Measurements from ENCODE around the gene SYTL2. TPM values are rescaled to one million over a fixed set of nuclear protein-coding genes. Genes with fewer than 3 reads are reported as not detected.
A peak's percentile ranks its signal among the peaks of the same experiment; 100 is the strongest.

SYTL2 gene
- total RNA-seq, 3 donors from 2014 or later (not counting 1 experiment from before 2014, with no cell fraction given) = 116 to 237 (median 143) TPM

- H3K27ac ChIP-seq (ENCODE audit: low read length) = no peak overlapping the region
- H3K4me1 Mint-ChIP-seq = peaks cover 71 to 74% of the 10 kb centered on the region in 2 donors
- peaks cover 22% of the 10 kb centered on the region for H3K4me1 ChIP-seq (ENCODE audit: control insufficient read depth, insufficient read depth, low read length)
- ATAC-seq (no peak), DNase-seq (no peak)
- no peak overlapping the region for H3K4me3 Mint-ChIP-seq
- H3K27me3 Mint-ChIP-seq (ENCODE audit: low read depth in 2 of 2) = no peaks in the 10 kb centered on the region
- H3K36me3 Mint-ChIP-seq = peaks cover 8% of the 10 kb centered on the region
- TF ChIP-seq CTCF (IDR thresholded peaks at IDR 0.05) = no peak
- no peaks in the 10 kb centered on the region for H3K9me3 Mint-ChIP-seq
- H3K4me3 ChIP-seq (ENCODE audit: low read length) = no peak overlapping the region
- H3K9me3 ChIP-seq (ENCODE audit: control insufficient read depth, insufficient read depth, low read length) = no peaks in the 10 kb centered on the region
- intact Hi-C loops (cut with micrococcal nuclease) = no loop called here
- H3K36me3 ChIP-seq (ENCODE audit: control insufficient read depth, insufficient read depth, low read length) = no peaks in the 10 kb centered on the region
- no peaks in the 10 kb centered on the region for H3K27me3 ChIP-seq (ENCODE audit: control insufficient read depth, insufficient read depth, low read length)
- peak overlapping the region; percentile 8 to 33 for H3K27ac Mint-ChIP-seq
These were observed 4.9 kb downstream of the SYTL2 start for GRCh38 chr11:85806016-85806415.

- no peaks in the 10 kb centered on the region for H3K27me3 ChIP-seq (ENCODE audit: control insufficient read depth, insufficient read depth, low read length)
- H3K4me3 Mint-ChIP-seq = no peak overlapping the region
- no peak for ATAC-seq
- no peak for DNase-seq
- 83% methylated on average over 1 of the region's 1 CpG for WGBS (ENCODE audit: insufficient coverage)
- no peak overlapping the region for H3K27ac ChIP-seq (ENCODE audit: low read length)
- intact Hi-C loops (cut with micrococcal nuclease) = no loop called here
- peaks cover 14% of the 10 kb centered on the region for H3K36me3 Mint-ChIP-seq
- H3K4me1 ChIP-seq (ENCODE audit: control insufficient read depth, insufficient read depth, low read length) = peaks cover 22% of the 10 kb centered on the region
- no peaks in the 10 kb centered on the region for H3K9me3 Mint-ChIP-seq
- peaks cover 74 to 79% of the 10 kb centered on the region in 2 donors for H3K4me1 Mint-ChIP-seq
- no peak overlapping the region for H3K4me3 ChIP-seq (ENCODE audit: low read length)
- peak overlapping the region; percentile 33 to 56 for H3K27ac Mint-ChIP-seq
- peaks cover 5% of the 10 kb centered on the region for H3K9me3 ChIP-seq (ENCODE audit: control insufficient read depth, insufficient read depth, low read length)
- no peak for TF ChIP-seq CTCF (IDR thresholded peaks at IDR 0.05)
- peaks cover 2% of the 10 kb centered on the region for H3K36me3 ChIP-seq (ENCODE audit: control insufficient read depth, insufficient read depth, low read length)
- no peaks in the 10 kb centered on the region for H3K27me3 Mint-ChIP-seq (ENCODE audit: low read depth in 2 of 2)
These were observed 5.6 kb downstream of the SYTL2 start for GRCh38 chr11:85805387-85805786.

GRCh38 chr11:85803920-85804319 lies 7.0 kb downstream of the SYTL2 start:
- H3K36me3 Mint-ChIP-seq = peaks cover 17% of the 10 kb centered on the region
- intact Hi-C loops (cut with micrococcal nuclease) = no loop called here
- Histone ChIP-seq H3K27me3 (ENCODE audit: control insufficient read depth, insufficient read depth, low read length) (no peaks in the 10 kb centered on the region), H3K4me3 (ENCODE audit: low read length) (no peak overlapping the region), H3K27ac (ENCODE audit: low read length) (no peak overlapping the region), H3K9me3 (ENCODE audit: control insufficient read depth, insufficient read depth, low read length) (peaks cover 5% of the 10 kb centered on the region), H3K4me1 (ENCODE audit: control insufficient read depth, insufficient read depth, low read length) (peaks cover 13% of the 10 kb centered on the region), H3K36me3 (ENCODE audit: control insufficient read depth, insufficient read depth, low read length) (peaks cover 2% of the 10 kb centered on the region)
- H3K9me3 Mint-ChIP-seq = no peaks in the 10 kb centered on the region
- no peak overlapping the region for H3K4me3 Mint-ChIP-seq
- ATAC-seq = no peak
- peaks cover 74 to 79% of the 10 kb centered on the region in 2 donors for H3K4me1 Mint-ChIP-seq
- 96% methylated on average over 2 of the region's 2 CpGs for WGBS (ENCODE audit: insufficient coverage)
- no peak for TF ChIP-seq CTCF (IDR thresholded peaks at IDR 0.05)
- no peak for DNase-seq
- H3K27me3 Mint-ChIP-seq (ENCODE audit: low read depth in 2 of 2) = no peaks in the 10 kb centered on the region
- H3K27ac Mint-ChIP-seq = peak overlapping the region in 1 of 2 donors; percentile 62

- intact Hi-C loops (cut with micrococcal nuclease) = no loop called here
These were observed 7.6 kb downstream of the SYTL2 start for GRCh38 chr11:85803303-85803702.

More at GRCh38 chr11:85803303-85803702, 7.6 kb downstream of the SYTL2 start:
- Histone ChIP-seq H3K9me3 (ENCODE audit: control insufficient read depth, insufficient read depth, low read length) (peaks cover 5% of the 10 kb centered on the region), H3K36me3 (ENCODE audit: control insufficient read depth, insufficient read depth, low read length) (peaks cover 2% of the 10 kb centered on the region), H3K27ac (ENCODE audit: low read length) (no peak overlapping the region), H3K4me3 (ENCODE audit: low read length) (no peak overlapping the region), H3K4me1 (ENCODE audit: control insufficient read depth, insufficient read depth, low read length) (peaks cover 12% of the 10 kb centered on the region), H3K27me3 (ENCODE audit: control insufficient read depth, insufficient read depth, low read length) (no peaks in the 10 kb centered on the region)
- ATAC-seq (no peak), DNase-seq (no peak)
- Mint-ChIP-seq H3K27ac (peak overlapping the region; percentile 45 to 62), H3K4me3 (no peak overlapping the region), H3K36me3 (peaks cover 17% of the 10 kb centered on the region), H3K27me3 (ENCODE audit: low read depth in 2 of 2) (no peaks in the 10 kb centered on the region), H3K4me1 (peaks cover 75 to 80% of the 10 kb centered on the region in 2 donors), H3K9me3 (no peaks in the 10 kb centered on the region)
- WGBS (ENCODE audit: insufficient coverage) = 100% methylated on average over 1 of the region's 1 CpG
- TF ChIP-seq CTCF (IDR thresholded peaks at IDR 0.05) = no peak
